Measurements from ENCODE around the gene TAP1. TPM values are rescaled to one million over a fixed set of nuclear protein-coding genes. Genes with fewer than 3 reads are reported as not detected.

The TAP1 gene
- total RNA-seq, 2 donors from 2014 or later = 328 to 373 TPM

DNA sequence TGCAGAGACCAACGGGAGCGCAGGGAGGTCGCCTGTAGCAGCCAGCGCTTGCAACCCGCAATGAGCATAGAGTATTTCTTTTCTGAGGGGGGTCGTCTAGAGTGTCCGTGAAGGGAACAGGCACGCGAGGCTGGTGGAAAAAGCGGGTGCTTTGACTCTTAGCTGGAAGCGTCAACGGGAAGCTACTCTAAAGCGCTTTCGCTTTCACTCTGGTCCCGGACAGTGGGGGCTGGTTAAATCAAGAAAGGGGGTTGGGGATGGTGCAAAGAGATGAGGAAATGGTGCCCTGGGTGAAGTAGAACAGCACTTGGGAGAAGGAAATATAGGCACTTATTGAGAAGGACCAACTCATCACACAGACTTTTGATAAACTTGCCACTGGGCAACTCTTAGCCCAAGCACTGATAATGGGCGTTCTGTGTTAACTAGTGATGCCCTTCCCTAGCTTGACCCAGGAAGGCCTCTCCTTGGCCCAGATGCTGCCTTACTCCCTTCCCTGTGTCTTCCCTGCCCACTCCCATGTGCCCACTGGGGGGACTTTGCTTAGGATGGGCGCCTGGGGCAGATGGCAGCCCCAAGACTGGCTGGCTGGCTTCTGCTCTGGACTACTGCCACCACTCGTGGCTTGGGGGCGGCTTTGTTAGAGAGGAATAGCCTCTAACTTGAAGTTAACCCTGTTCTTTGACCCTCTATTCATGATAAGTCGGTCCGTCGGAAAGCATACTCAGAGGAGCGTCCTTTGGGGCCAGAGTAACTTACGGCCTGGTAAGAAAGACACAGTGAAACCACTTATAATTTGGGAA, 1.1 kb upstream of the TAP1 start:
- peak; percentile 60 to 64 for DNase-seq
- ATAC-seq (replicated peaks in 1 of 2) = peak; percentile 22 to 41
- H3K27me3 Mint-ChIP-seq (ENCODE audit: low read depth) = no peaks in the 10 kb centered on the region
- no peaks in the 10 kb centered on the region for H3K9me3 Mint-ChIP-seq
- H3K27ac Mint-ChIP-seq = peak overlapping the region; percentile 99
- peaks cover 74% of the 10 kb centered on the region for H3K4me1 Mint-ChIP-seq (ENCODE audit: low read depth)
- H3K36me3 Mint-ChIP-seq (ENCODE audit: insufficient read depth in 2 of 2) = peaks cover 52 to 78% of the 10 kb centered on the region in 2 donors
- peak overlapping the region; percentile 94 to 100 for H3K4me3 Mint-ChIP-seq

DNA sequence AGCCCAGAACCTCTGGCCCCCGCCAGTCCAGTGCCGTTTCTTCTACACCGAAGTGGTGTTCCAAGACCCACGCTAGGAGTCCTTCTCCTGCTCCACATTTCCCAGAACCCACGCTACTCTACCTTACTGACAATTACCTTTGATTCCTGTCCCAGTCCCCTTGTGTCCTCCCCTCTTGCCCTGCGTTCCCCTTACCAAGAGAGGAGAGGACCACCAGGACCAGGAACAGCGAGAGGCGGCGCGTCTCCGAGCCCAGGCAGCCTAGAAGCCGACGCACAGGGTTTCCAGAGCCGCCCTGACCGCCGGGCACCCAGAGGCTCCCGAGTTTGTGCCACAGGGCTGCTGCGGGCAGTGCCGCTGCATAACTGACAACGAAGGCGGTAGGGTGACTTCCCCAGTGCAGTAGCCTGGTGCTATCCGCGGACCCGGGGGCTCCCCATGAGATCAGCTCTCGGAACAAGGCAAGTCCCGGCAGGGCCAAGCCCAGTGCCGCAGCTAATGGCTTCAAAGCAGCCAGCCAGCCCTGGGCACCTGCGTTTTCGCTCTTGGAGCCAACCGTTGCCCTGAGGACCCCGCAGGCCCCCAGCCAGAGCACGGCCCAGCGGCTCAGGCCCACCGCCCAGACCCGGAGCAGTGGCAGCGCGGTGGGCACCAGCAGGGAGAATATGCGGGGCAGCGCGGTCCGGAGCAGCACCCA, 512 bp downstream of the TAP1 start:
- Mint-ChIP-seq H3K36me3 (ENCODE audit: insufficient read depth in 2 of 2) (peaks cover 64 to 83% of the 10 kb centered on the region in 2 donors), H3K4me1 (ENCODE audit: low read depth) (peaks cover 74% of the 10 kb centered on the region), H3K4me3 (peak overlapping the region; percentile 94 to 100), H3K27ac (peak overlapping the region; percentile 96), H3K27me3 (ENCODE audit: low read depth) (no peaks in the 10 kb centered on the region), H3K9me3 (peaks cover 0 to 2% of the 10 kb centered on the region in 2 donors)
- DNase-seq = peak; percentile 76 to 84
- peak; percentile 50 to 68 for ATAC-seq (replicated peaks in 1 of 2)

DNA sequence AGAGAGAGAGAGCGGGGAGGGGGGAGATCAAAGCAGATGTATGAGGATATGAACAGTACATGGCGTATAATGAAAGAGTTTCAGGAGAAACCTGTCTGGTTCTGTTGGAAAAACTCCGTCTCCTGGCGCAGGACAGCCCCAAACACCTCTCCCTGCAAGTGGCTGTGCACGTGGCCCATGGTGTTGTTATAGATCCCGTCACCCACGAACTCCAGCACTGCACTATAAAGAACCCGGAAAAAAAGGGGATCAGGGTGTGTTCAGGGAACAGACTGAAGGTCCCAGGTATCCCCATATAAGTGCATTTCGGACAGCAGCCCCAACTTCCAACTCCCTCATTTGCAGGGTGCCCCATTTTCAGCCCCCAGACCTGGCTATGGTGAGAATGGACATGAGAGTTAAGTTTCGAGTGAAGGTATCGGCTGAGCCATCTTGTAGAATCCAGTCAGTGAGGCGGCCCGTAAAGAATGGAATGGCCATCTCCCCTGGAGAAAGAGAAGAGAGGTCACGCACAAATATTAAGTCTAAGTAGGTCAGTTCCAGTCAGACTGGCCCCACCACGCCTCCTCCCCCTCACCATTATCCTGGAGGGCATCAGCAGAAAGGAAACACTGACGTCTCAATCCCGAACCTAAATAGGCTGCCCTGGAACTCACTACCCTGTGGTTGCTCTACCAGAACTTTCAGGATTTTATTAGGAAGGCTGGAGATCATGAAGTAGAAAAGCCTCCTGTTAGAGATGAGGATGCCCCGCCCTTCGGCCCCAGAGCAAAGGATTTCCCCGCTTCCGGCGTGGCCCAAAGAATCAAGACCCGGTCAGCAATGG, 1.3 kb downstream of the TAP1 start:
- H3K36me3 Mint-ChIP-seq (ENCODE audit: insufficient read depth in 2 of 2) = peaks cover 65 to 84% of the 10 kb centered on the region in 2 donors
- peak overlapping the region; percentile 94 to 100 for H3K4me3 Mint-ChIP-seq
- peak overlapping the region; percentile 96 for H3K27ac Mint-ChIP-seq
- DNase-seq = peak; percentile 53 to 60
- no peaks in the 10 kb centered on the region for H3K27me3 Mint-ChIP-seq (ENCODE audit: low read depth)
- ATAC-seq (replicated peaks in 1 of 2) = no peak
- H3K4me1 Mint-ChIP-seq (ENCODE audit: low read depth) = peaks cover 74% of the 10 kb centered on the region
- H3K9me3 Mint-ChIP-seq = peaks cover 0 to 2% of the 10 kb centered on the region in 2 donors

DNA sequence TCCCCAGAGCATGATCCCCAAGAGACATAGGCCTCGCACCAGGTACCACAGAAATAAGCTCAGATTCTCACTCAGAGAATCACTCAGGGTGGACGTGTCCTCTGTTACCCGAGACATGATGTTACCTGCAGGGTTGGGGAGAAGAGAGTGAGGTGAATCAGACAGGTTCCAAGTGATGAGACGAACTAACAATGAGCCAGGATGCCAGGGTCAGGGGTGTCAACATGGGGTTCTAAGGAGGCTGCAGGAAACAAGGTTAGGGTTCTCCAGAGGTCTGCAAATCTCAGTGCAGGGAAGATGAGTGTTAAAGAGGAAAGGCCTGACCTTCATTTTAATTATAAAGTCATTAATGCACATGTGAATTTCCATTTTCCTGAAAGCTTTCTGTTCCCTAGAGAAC, 2.5 kb downstream of the TAP1 start:
- peaks cover 74% of the 10 kb centered on the region for H3K4me1 Mint-ChIP-seq (ENCODE audit: low read depth)
- peaks cover 65 to 86% of the 10 kb centered on the region in 2 donors for H3K36me3 Mint-ChIP-seq (ENCODE audit: insufficient read depth in 2 of 2)
- H3K27ac Mint-ChIP-seq = peak overlapping the region; percentile 96
- no peaks in the 10 kb centered on the region for H3K27me3 Mint-ChIP-seq (ENCODE audit: low read depth)
- H3K4me3 Mint-ChIP-seq = peak overlapping the region; percentile 94 to 100
- ATAC-seq (replicated peaks in 1 of 2) = no peak
- H3K9me3 Mint-ChIP-seq = peaks cover 0 to 2% of the 10 kb centered on the region in 2 donors
- no peak for DNase-seq

GRCh38 chr6:32849126-32849525, 4.4 kb downstream of the TAP1 start:
- Mint-ChIP-seq H3K36me3 (ENCODE audit: insufficient read depth in 2 of 2) (peaks cover 59 to 82% of the 10 kb centered on the region in 2 donors), H3K9me3 (peaks cover 0 to 2% of the 10 kb centered on the region in 2 donors), H3K4me1 (ENCODE audit: low read depth) (peaks cover 76% of the 10 kb centered on the region), H3K27ac (peak overlapping the region; percentile 71), H3K4me3 (peak overlapping the region; percentile 41 to 99), H3K27me3 (ENCODE audit: low read depth) (no peaks in the 10 kb centered on the region)
- ATAC-seq (replicated peaks in 1 of 2) (no peak), DNase-seq (no peak)

DNA sequence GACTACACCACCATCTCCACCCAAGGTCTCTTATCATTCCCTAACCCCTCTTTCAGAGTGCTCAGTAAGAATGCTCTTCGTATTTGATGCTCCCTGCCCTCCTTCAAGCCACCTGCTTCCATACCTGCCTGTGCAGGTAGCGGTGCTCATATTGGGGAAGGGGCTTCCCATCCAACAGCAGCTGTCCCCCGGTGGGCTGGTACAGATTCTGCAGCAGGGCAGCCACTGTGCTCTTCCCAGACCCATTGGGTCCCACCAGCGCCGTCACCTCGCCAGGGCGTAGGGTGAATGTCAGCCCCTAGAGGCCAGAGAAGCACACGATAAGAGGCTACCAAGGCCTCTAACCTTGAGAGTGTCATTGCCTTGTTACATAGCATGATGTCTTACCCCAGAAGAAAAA, 5.7 kb downstream of the TAP1 start:
- DNase-seq (no peak), ATAC-seq (replicated peaks in 1 of 2) (no peak)
- Mint-ChIP-seq H3K9me3 (peaks cover 0 to 2% of the 10 kb centered on the region in 2 donors), H3K4me1 (ENCODE audit: low read depth) (peaks cover 79% of the 10 kb centered on the region), H3K27ac (peak overlapping the region; percentile 100), H3K36me3 (ENCODE audit: insufficient read depth in 2 of 2) (peaks cover 65 to 85% of the 10 kb centered on the region in 2 donors), H3K4me3 (peak overlapping the region; percentile 41 to 99), H3K27me3 (ENCODE audit: low read depth) (no peaks in the 10 kb centered on the region)

- Mint-ChIP-seq H3K4me3 (peak overlapping the region; percentile 41 to 99), H3K9me3 (peaks cover 0 to 2% of the 10 kb centered on the region in 2 donors), H3K4me1 (ENCODE audit: low read depth) (peaks cover 86% of the 10 kb centered on the region), H3K27me3 (ENCODE audit: low read depth) (no peaks in the 10 kb centered on the region), H3K27ac (peak overlapping the region; percentile 100), H3K36me3 (ENCODE audit: insufficient read depth in 2 of 2) (peaks cover 63 to 83% of the 10 kb centered on the region in 2 donors)
- DNase-seq (peak in 1 of 2 donors; percentile 4), ATAC-seq (replicated peaks in 1 of 2) (no peak)
Measured at GRCh38 chr6:32847004-32847403, 6.5 kb downstream of the TAP1 start.

GRCh38 chr6:32845384-32845884, 8.1 kb downstream of the TAP1 start:
- DNase-seq = peak; percentile 40 to 50
- Mint-ChIP-seq H3K27me3 (ENCODE audit: low read depth) (no peaks in the 10 kb centered on the region), H3K4me3 (peak overlapping the region; percentile 98 to 99), H3K9me3 (peaks cover 0 to 2% of the 10 kb centered on the region in 2 donors), H3K27ac (peak overlapping the region; percentile 100), H3K36me3 (ENCODE audit: insufficient read depth in 2 of 2) (peaks cover 61 to 81% of the 10 kb centered on the region in 2 donors), H3K4me1 (ENCODE audit: low read depth) (peaks cover 86% of the 10 kb centered on the region)
- peak; percentile 9 to 10 for ATAC-seq (replicated peaks in 1 of 2)

GRCh38 chr6:32844839-32845383, 8.6 kb downstream of the TAP1 start:
- peaks cover 86% of the 10 kb centered on the region for H3K4me1 Mint-ChIP-seq (ENCODE audit: low read depth)

DNA sequence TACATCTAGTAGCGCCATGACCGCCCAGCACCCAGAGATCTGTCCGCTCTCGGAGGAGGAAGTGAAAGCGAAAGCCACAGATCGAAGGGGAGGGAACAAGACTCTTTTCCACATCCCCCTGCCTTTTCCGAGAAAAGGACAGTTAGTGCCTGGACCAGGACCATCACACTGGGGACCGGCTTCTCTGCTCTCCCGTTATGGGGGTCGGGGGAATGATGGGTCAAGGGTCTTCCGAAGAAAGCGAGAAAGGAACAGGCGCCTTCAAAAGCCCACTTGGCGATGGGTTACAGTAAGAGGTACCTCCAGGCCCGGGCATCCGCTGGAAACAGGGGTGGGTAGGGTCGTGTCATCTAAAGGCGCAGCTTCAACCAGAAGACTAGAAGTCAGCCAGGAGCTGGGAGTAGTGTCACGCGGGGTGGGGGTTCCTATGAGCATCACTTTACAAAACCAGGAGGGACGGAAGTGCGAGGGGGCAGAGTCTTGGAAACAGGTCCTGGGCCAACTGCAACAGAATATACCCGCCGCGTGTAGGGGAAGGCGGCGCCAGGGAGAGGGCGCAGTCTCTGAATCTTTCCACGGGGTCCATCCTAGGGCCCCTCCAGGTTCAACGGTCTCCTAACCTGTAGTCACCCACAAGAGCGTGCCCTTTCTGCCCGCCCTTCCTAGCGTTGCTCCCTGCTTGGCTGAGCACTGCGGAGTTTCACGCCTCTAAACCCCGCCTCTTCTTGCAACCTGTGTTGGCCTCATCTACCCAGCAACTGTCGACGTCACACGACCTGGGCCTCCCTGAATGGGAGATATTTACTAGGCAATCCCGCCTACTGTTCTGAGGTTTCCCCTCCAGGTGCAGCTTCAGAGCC, 9.3 kb downstream of the TAP1 start, which contains the start of gene PSMB8:
Gene PSMB8, minus strand, starts transcription at position 69 of the 860 bp plus-strand sequence. Its CDS starts 51 bp downstream, at position 18.
- H3K4me3 Mint-ChIP-seq = peak within 1 kb of the TSS; percentile 98 to 99
- ATAC-seq (replicated peaks in 1 of 2) = peak; percentile 79
- peaks cover 0 to 2% of the 10 kb centered on the region in 2 donors for H3K9me3 Mint-ChIP-seq
- H3K36me3 Mint-ChIP-seq (ENCODE audit: insufficient read depth in 2 of 2) = peaks cover 54 to 73% of the 10 kb centered on the region in 2 donors
- no peaks in the 10 kb centered on the region for H3K27me3 Mint-ChIP-seq (ENCODE audit: low read depth)
- DNase-seq = peak; percentile 97 to 99
- H3K27ac Mint-ChIP-seq = peak within 1 kb of the TSS; percentile 100
- H3K4me1 Mint-ChIP-seq (ENCODE audit: low read depth) = peaks cover 86% of the 10 kb centered on the region

More at GRCh38 chr6:32844839-32845383, 8.6 kb downstream of the TAP1 start:
- no peaks in the 10 kb centered on the region for H3K27me3 Mint-ChIP-seq (ENCODE audit: low read depth)
- H3K4me3 Mint-ChIP-seq = peak overlapping the region; percentile 98 to 99
- DNase-seq (no peak), ATAC-seq (replicated peaks in 1 of 2) (peak in 1 of 2 donors; percentile 0)
- peaks cover 0 to 2% of the 10 kb centered on the region in 2 donors for H3K9me3 Mint-ChIP-seq
- H3K36me3 Mint-ChIP-seq (ENCODE audit: insufficient read depth in 2 of 2) = peaks cover 57 to 78% of the 10 kb centered on the region in 2 donors
- peak overlapping the region; percentile 100 for H3K27ac Mint-ChIP-seq

- peaks cover 0 to 2% of the 10 kb centered on the region in 2 donors for H3K9me3 Mint-ChIP-seq
- ATAC-seq (replicated peaks in 1 of 2) = no peak
- peak overlapping the region; percentile 98 to 99 for H3K4me3 Mint-ChIP-seq
- DNase-seq = peak in 1 of 2 donors; percentile 33
- H3K36me3 Mint-ChIP-seq (ENCODE audit: insufficient read depth in 2 of 2) = peaks cover 46 to 66% of the 10 kb centered on the region in 2 donors
- no peaks in the 10 kb centered on the region for H3K27me3 Mint-ChIP-seq (ENCODE audit: low read depth)
- peaks cover 82% of the 10 kb centered on the region for H3K4me1 Mint-ChIP-seq (ENCODE audit: low read depth)
- peak overlapping the region; percentile 100 for H3K27ac Mint-ChIP-seq
Measured at GRCh38 chr6:32843331-32843978, 10.0 kb downstream of the TAP1 start.

Data from activated T-cell treated with anti-CD3 and anti-CD28 coated beads, Interleukin-2, amount 50 U/mL, for 72 hours (primary cell).